Liver (tissue), 9 donors: Measurements from ENCODE around the gene COG2. TPM values are rescaled to one million over a fixed set of nuclear protein-coding genes. Genes with fewer than 3 reads are reported as not detected.

Experiments
- DNase-seq: peaks from one replicate; pipeline ENCODE4 v3.0.0-alpha.2; 2017; ENCODE audit warnings: low spot score
- H3K27ac ChIP-seq, 2 donors: one replicate each; pipeline ENCODE4 v1.7.0; 2013; ENCODE audit warnings: inconsistent platforms in 2 of 2, low read length in 2 of 2, control low read depth in 1 of 2, low read depth in 1 of 2, mild to moderate bottlenecking in 1 of 2
- H3K27me3 ChIP-seq, 4 donors: one replicate each; pipeline versions ENCODE4 v1.6.1 to v1.7.0; 2013; ENCODE audit warnings: low read length in 3 of 4, inconsistent platforms in 1 of 4, mild to moderate bottlenecking in 1 of 4, moderate library complexity in 1 of 4; ENCODE audit not compliant: control insufficient read depth in 4 of 4, insufficient read depth in 4 of 4
- H3K36me3 ChIP-seq, 4 donors: one replicate each; pipeline versions ENCODE4 v1.6.1 to v1.7.0; 2013; ENCODE audit warnings: low read length in 3 of 4, mild to moderate bottlenecking in 3 of 4, low read depth in 1 of 4, moderate library complexity in 1 of 4; ENCODE audit not compliant: control insufficient read depth in 4 of 4, insufficient read depth in 3 of 4
- H3K4me1 ChIP-seq, 4 donors: one replicate each; pipeline versions ENCODE4 v1.6.1 to v1.7.0; 2013; ENCODE audit warnings: low read length in 3 of 4, mild to moderate bottlenecking in 3 of 4, moderate library complexity in 1 of 4; ENCODE audit not compliant: control insufficient read depth in 4 of 4, insufficient read depth in 4 of 4
- H3K4me3 ChIP-seq, 3 donors: one replicate each; pipeline versions ENCODE4 v1.6.1 to v1.7.0; 2013; ENCODE audit warnings: low read length in 3 of 3, control low read depth in 1 of 3, low read depth in 1 of 3, mild to moderate bottlenecking in 1 of 3
- H3K9ac ChIP-seq, 2 donors: one replicate each; pipeline ENCODE4 v1.7.0; 2013; ENCODE audit warnings: low read length in 2 of 2, mild to moderate bottlenecking in 2 of 2, moderate library complexity in 2 of 2, control low read depth in 1 of 2, low read depth in 1 of 2
- H3K9me3 ChIP-seq, 4 donors: one replicate each; pipeline versions ENCODE4 v1.6.1 to v1.7.0; 2013; ENCODE audit warnings: low read length in 3 of 4; ENCODE audit not compliant: control insufficient read depth in 4 of 4
- ATF3 ChIP-seq: IDR thresholded peaks from 2 replicates; pipeline ENCODE4 v1.6.1; 2016; ENCODE audit warnings: antibody characterized with exemption
- CTCF ChIP-seq: fragments of 150-350 bp; IDR thresholded peaks from 2 replicates; pipeline ENCODE4 v1.5.1; 2017; ENCODE audit warnings: improper control_type of control experiment, low read depth, low read length; ENCODE audit not compliant: missing input control
- EGR1 ChIP-seq, 2 donors: IDR thresholded peaks; 2 replicates each; pipeline ENCODE4 v1.6.1; 2016 to 2018; ENCODE audit warnings: antibody characterized with exemption in 2 of 2, low read depth in 2 of 2
- FOXA1 ChIP-seq: IDR thresholded peaks from 2 replicates; pipeline ENCODE4 v1.6.1; 2016; ENCODE audit warnings: antibody characterized with exemption
- FOXA2 ChIP-seq: IDR thresholded peaks from 2 replicates; pipeline ENCODE4 v1.6.1; 2016; ENCODE audit warnings: antibody characterized with exemption
- GABPA ChIP-seq, 2 donors: IDR thresholded peaks in 1 of 2; conservative IDR thresholded peaks in 1 of 2; 2 replicates each; pipeline ENCODE4 v1.6.1; 2016; ENCODE audit warnings: antibody characterized with exemption in 2 of 2, mild to moderate bottlenecking in 1 of 2, moderate library complexity in 1 of 2
- HNF4A ChIP-seq, 2 donors: conservative IDR thresholded peaks; 2 replicates each; pipeline ENCODE4 v1.6.1; 2016; ENCODE audit warnings: antibody characterized with exemption in 2 of 2, mild to moderate bottlenecking in 2 of 2
- HNF4G ChIP-seq: IDR thresholded peaks from 2 replicates; pipeline ENCODE4 v1.6.1; 2016; ENCODE audit warnings: antibody characterized with exemption
- JUND ChIP-seq, 2 donors: IDR thresholded peaks; 2 replicates each; pipeline ENCODE4 v1.6.1; 2016; ENCODE audit warnings: antibody characterized with exemption in 2 of 2
- MAX ChIP-seq: IDR thresholded peaks from 2 replicates; pipeline ENCODE4 v1.6.1; 2016; ENCODE audit warnings: antibody characterized with exemption
- NR2F2 ChIP-seq: IDR thresholded peaks from 2 replicates; pipeline ENCODE4 v1.6.1; 2016; ENCODE audit warnings: antibody characterized with exemption
- RAD21 ChIP-seq, 2 donors: IDR thresholded peaks; 2 replicates each; pipeline ENCODE4 v1.6.1; 2016; ENCODE audit warnings: antibody characterized with exemption in 2 of 2, mild to moderate bottlenecking in 2 of 2
- REST ChIP-seq: IDR thresholded peaks from 2 replicates; pipeline ENCODE4 v1.6.1; 2016; ENCODE audit warnings: antibody characterized with exemption, mild to moderate bottlenecking
- RXRA ChIP-seq, 2 donors: IDR thresholded peaks; 2 replicates each; pipeline ENCODE4 v1.6.1; 2017 to 2018; ENCODE audit warnings: antibody characterized with exemption in 2 of 2, mild to moderate bottlenecking in 1 of 2
- SP1 ChIP-seq: IDR thresholded peaks from 2 replicates; pipeline ENCODE4 v1.6.1; 2018; ENCODE audit warnings: antibody characterized with exemption, mild to moderate bottlenecking
- TAF1 ChIP-seq: conservative IDR thresholded peaks from 2 replicates; pipeline ENCODE4 v1.6.1; 2016; ENCODE audit warnings: antibody characterized with exemption, mild to moderate bottlenecking
- YY1 ChIP-seq: IDR thresholded peaks from 2 replicates; pipeline ENCODE4 v1.6.1; 2016; ENCODE audit warnings: antibody characterized with exemption, mild to moderate bottlenecking
- ZBTB33 ChIP-seq: IDR thresholded peaks from 2 replicates; pipeline ENCODE4 v1.6.1; 2016; ENCODE audit warnings: antibody characterized with exemption
- WGBS: extraction: QIAGEN DNeasy Blood & Tissue Kit; methylation state at CpG from one replicate; pipeline ENCODE4 v1.1.7; 2013; 5-methylcytosine and 5-hydroxymethylcytosine counted together
- polyA plus RNA-seq, 2 donors: library from polyadenylated mRNA; stranded (reverse) in 1 of 2; unstranded in 1 of 2; fragments of 200-250 nt in 1 of 2; fragments of >200 nt in 1 of 2; fragmentation: Nextera tagmentation in 1 of 2; extraction: Ambion mirVana in 1 of 2; gene quantifications; one replicate each; pipeline versions ENCODE4 v1.2.1 to v1.2.3, GENCODE V29; 2013 to 2015
- total RNA-seq, 2 donors: library from RNA; depleted of rRNA; stranded (reverse); fragments of >200 nt; gene quantifications; one replicate each; pipeline ENCODE4 v1.2.3, GENCODE V29; 2014
- donor health status: healthy.
- donor health status: healthy.
- donor health status: healthy.
- donor health status: healthy.
- donor health status: healthy.

Gene COG2
- total and polyA plus RNA-seq, 4 donors, result 6.4 to 16.1 (median 14.3) TPM

GRCh38 chr1:230686747-230687146 is 44.5 kb downstream of the COG2 start:
- no peak for DNase-seq
- Histone ChIP-seq H3K9ac (no peak overlapping the region), H3K27ac (no peak overlapping the region), H3K36me3 (peaks cover 13 to 46% (median 44%) of the 10 kb centered on the region in 4 donors), H3K9me3 (no peaks in the 10 kb centered on the region), H3K4me3 (no peak overlapping the region), H3K4me1 (peaks cover 3 to 14% (median 8%) of the 10 kb centered on the region in 4 donors), H3K27me3 (no peaks in the 10 kb centered on the region)
- WGBS, result 86% methylated on average over 5 of the region's 5 CpGs
- TF ChIP-seq NR2F2 (no peak), TAF1 (no peak), SP1 (no peak), HNF4G (no peak), ATF3 (no peak), GABPA (IDR thresholded peaks at IDR 0.05 in 1 of 2, conservative IDR thresholded peaks at IDR 0.05 in 1 of 2) (no peak), REST (no peak), RAD21 (IDR thresholded peaks at IDR 0.05) (no peak), EGR1 (IDR thresholded peaks at IDR 0.05; ENCODE audit: low read depth in 2 of 2) (no peak), ZBTB33 (no peak), MAX (no peak), CTCF (no peak), HNF4A (conservative IDR thresholded peaks at IDR 0.05) (no peak), FOXA2 (no peak), JUND (IDR thresholded peaks at IDR 0.05) (no peak), RXRA (IDR thresholded peaks at IDR 0.05) (no peak), FOXA1 (no peak), YY1 (no peak)
